GM21447 (cell line): Measurements from ENCODE around the gene CEP85L.
A peak's percentile ranks its signal among the peaks of the same experiment; 100 is the strongest.

ENCODE experiments used
- ATAC-seq: cut with Tn5 transposase; IDR thresholded peaks from one replicate; pipeline ENCODE4 v1.9.1; 2021; ENCODE audit not compliant: unreplicated experiment

Gene CEP85L

GRCh38 chr6:118661831-118662230 is 10.4 kb upstream of the CEP85L start:
- no peak for ATAC-seq

DNA sequence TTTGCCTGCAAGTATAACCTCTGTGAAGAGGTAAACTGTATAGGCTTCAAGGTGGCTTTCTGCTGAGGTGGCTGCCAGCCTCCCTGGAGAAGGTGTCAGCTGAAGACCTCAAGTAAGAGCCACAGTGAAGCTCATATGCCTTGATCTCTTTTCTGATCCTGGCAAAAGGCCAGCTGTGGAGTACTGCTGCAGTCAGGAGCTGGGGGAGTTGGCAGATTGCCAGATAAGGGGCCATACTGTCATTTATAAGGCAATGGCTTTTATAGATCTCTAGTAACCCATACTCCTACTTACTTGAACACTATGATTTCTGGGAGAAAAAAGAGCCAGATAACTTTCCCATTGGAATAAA is 8.8 kb upstream of the CEP85L start:
- ATAC-seq = no peak

- no peak for ATAC-seq
These were observed 8.3 kb upstream of the CEP85L start for GRCh38 chr6:118659513-118660217.

- peak; percentile 56 for ATAC-seq
These were observed 5.6 kb upstream of the CEP85L start for GRCh38 chr6:118656847-118657451.

- no peak for ATAC-seq
These were observed 742 bp upstream of the CEP85L start for GRCh38 chr6:118652051-118652615.

DNA sequence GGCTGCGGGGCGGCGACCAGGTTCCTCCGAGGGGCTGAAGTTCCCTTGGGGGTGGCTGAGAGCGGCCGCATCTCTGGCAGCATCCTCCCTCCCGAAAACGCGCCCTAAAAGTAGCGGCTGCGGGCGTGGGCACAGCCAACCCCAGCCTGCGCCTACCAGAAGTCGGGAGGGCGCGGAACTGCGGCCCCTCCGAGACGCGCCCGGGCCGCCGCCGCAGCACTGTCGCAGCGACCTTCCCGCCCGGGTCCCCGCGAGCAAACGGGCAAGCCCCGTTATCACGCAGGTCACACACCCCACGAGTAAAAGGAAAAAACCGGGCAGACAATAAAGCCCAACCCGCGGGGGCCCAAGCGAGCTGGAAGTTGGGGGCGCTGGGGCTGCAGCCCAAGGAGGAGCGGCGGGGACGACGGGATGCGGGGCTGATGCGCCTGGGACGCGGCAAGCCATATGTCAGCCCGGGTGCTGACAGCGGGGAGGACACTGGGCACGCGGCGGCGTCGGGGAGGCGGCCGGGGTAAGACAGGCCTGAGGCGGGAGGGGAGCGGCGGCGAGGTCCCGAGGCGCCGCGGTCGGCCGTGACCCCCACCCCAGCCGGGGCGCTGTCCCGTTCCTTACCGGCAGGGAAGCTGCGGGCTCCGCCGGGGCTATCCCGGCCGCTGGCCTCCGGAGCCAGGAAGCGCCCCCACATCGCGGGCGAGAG is 659 bp downstream of the CEP85L start:
- ATAC-seq = peak; percentile 46

DNA sequence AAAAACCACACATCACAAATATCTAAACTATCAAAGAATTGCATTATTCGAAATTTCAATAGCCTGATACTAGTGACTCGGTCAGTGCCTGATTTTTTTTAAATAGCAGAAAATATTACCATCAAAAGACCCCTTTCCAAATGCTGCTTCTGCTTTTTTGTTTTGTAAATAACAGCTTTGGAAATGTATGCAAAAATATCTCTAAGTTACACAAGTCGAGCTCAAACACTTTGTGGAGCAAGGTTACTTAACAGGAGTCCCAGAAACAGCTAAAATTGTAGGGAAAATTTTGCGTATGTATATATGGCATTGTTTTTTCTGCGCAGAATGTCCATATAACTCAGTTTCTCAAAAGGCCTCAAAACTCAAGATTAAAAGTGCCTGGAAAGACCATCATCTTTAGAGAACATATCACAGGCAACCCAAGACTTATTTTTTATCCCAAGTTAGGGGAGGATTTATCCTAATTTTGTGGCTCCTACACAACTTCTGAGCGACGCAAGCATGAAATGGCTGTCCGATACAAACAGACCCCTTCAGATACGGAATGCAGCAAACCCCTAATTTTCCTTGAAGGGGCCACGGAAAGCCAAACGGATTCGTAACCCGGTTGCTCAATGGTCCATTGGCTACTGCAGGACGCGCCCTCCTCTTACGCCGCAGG is 1.3 kb downstream of the CEP85L start:
- no peak for ATAC-seq

DNA sequence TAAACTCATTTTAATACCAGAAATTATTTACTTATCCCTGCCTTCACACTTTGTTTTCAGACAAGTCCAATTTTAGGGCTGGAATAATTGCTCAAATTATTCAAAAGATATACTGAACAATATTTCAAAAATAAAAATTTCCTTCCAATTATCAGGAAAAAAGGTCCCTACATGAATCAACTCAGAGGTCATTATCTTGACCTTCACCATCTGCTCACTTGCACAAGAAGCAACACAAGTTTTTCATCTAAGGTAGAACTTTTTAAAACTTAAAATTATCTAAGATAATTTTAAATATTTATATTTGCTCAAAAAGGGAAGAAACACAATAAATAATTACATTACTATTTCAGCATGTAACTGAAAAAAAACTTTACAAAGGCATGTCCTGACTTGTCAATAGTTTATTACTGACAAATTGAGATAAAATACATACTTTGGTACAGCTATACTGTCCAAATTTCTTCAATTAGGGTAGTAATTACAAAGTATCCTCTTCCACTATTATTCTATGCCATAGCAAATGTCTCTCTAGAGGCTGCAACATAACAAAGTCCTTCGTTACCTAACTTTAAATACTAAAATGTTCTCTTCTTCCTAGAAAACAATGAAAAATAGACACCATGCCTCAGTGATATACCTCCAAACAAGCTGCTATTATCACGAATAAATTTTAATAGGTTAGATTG is 2.4 kb downstream of the CEP85L start:
- ATAC-seq = no peak

DNA sequence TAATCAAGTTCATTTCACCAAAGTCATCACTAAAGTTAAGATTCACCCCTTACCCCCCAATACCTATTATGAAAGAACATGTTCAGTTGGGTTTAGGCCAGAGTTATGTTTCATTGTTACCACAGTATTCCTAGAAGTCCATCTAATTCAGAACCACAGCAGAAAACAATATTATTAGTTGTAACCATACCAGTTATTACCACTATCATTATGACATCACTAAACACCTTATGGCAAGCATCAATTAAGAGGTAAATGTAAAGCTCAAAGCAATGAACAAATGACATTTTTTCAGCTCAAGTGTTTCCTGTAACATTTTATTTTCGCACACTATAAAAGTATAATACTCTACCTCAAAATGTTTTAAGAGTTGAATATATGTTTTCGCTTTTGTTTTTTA is 4.4 kb downstream of the CEP85L start:
- no peak for ATAC-seq

- ATAC-seq = no peak
These were observed 6.0 kb downstream of the CEP85L start for GRCh38 chr6:118645395-118645794.

GRCh38 chr6:118644007-118644406 is 7.4 kb downstream of the CEP85L start:
- ATAC-seq = no peak

- no peak for ATAC-seq
These were observed 10.3 kb downstream of the CEP85L start for GRCh38 chr6:118641042-118641441.

GRCh38 chr6:118639054-118639964 is 12.1 kb downstream of the CEP85L start:
- ATAC-seq = peak; percentile 90

GRCh38 chr6:118638288-118638687 is 13.1 kb downstream of the CEP85L start:
- ATAC-seq = no peak

DNA sequence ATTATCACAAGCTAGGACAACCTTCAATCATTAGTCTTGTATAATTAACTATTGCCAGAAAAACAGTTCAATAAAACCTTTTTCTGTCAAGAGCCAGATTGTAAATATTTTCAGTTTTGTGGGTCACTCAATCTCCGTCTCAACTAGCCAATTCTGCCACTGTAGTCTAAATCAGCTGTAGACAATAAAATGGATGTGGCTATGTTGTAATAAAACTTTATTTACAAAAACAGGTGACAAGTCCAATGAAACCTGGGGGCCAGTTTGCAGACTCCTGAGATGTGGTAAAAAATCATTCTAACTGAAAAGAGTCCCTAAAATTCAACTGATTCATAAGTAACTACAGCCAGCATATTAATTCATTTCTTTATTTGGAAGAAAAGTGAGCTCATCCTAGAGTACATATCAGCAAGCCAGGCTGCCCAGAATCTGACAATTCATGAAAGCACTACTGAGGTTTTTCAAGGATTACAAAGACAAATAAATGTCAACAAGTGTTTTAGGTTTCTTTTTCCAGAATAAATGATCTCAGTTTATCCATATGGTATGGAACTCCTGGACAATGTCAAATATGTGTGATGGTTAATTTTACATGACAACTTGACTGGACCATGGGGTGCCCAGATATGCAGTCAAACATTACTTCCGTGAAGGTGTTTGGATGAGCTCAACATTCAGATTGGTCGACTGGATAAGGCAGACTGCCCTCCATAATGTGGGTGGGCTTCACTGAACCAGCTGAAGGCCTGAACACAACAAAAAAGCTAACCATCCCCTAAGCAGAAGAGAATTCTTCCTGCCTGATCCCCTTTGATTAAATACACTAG is 15.3 kb downstream of the CEP85L start:
- ATAC-seq = no peak

- ATAC-seq = no peak
These were observed 19.0 kb downstream of the CEP85L start for GRCh38 chr6:118632359-118632758.

DNA sequence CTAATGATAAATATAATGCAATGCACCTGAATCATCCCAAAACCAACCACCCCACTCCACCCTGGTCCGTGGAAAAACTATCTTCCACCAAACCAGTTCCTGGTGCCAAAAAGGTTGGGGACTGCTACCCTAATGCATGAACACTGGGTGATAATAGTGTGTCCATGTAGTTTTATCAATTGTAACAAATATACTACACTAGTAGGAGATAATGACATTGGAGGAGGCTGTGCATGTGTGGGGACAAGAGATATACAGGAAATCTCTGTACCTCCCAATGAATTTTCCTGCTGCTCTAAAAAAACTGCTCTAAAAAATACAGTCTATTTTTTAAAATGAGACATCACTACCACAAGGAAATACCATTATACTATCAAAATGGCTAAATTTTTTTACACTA is 20.5 kb downstream of the CEP85L start:
- ATAC-seq = no peak

GRCh38 chr6:118630067-118630466 is 21.3 kb downstream of the CEP85L start:
- no peak for ATAC-seq

DNA sequence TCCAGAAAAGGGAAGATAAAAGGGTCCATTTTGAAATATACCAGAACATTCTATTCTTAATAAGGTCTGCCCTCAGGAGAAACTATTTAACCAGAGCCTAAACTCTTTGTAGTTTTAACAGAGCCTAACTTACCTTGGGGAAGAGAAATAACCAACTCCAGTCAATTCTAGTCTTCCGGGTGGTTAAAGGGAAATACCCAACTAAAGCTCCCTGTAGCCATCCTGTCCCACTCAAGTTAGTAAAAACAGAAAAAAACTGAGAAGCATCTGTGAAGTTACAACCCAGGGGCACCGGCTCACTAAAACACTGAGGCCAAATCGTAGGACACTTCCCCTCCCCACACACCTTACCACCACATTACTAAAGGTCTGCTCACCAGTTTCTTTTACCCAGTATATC is 23.7 kb downstream of the CEP85L start:
- no peak for ATAC-seq
